Measurements from ENCODE around the gene ITGB3. TPM values are rescaled to one million over a fixed set of nuclear protein-coding genes. Genes with fewer than 3 reads are reported as not detected.
"Not testable (repeated sequence)": the region's sequence is repeated elsewhere in the genome, so short reads cannot be mapped to it uniquely, and the experiment has no call there.

Gene ITGB3
- total RNA-seq, 3 donors from 2014 or later, result 3.9 to 58.4 (median 6.8) TPM

DNA sequence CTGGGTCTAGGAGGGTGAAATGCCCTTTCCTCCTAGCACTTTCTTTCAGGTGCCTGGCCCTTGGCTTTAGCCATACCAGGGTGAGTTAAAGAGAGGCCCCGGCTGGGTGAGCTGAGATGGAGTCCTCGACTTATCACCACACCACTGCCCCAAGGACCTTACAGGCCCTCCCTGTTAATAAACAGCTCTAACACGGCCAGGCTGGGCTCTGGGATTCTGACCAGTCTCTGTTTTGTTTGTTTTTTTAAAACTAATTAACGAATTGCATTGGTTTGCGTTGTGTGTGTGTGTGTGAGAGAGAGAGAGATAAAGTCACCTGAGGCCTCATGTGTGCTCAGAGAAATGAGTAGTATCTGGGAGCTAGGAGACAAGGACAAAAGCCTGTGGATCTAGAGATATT is 30.2 kb upstream of the ITGB3 start:
- Histone ChIP-seq H3K4me3 (no peak overlapping the region), H3K4me1 (ENCODE audit: low read depth) (no peaks in the 10 kb centered on the region), H3K9me3 (no peaks in the 10 kb centered on the region), H3K36me3 (ENCODE audit: low read depth) (no peaks in the 10 kb centered on the region)
- intact Hi-C loops (cut with DNase I, micrococcal nuclease), result loop anchor here in 1 of 2 donors (10.0 kb wide), 1 partner anchor 391 kb away; no protein-coding TSS in a partner anchor
- no peak for ATAC-seq
- no peak for DNase-seq
- TF ChIP-seq CTCF (IDR thresholded peaks at IDR 0.05), result no peak

GRCh38 chr17:47224077-47224476 is 29.6 kb upstream of the ITGB3 start:
- intact Hi-C loops (cut with DNase I, micrococcal nuclease), result loop anchor here in 1 of 2 donors (10.0 kb wide), 1 partner anchor 391 kb away; no protein-coding TSS in a partner anchor

GRCh38 chr17:47224966-47225365 is 28.7 kb upstream of the ITGB3 start:
- no peak for DNase-seq
- Histone ChIP-seq H3K4me3 (no peak overlapping the region), H3K9me3 (no peaks in the 10 kb centered on the region), H3K36me3 (ENCODE audit: low read depth) (no peaks in the 10 kb centered on the region), H3K4me1 (ENCODE audit: low read depth) (peaks cover 6% of the 10 kb centered on the region)
- no peak for ATAC-seq
- TF ChIP-seq CTCF (IDR thresholded peaks at IDR 0.05), result no peak
- intact Hi-C loops (cut with DNase I, micrococcal nuclease), result loop anchor here in 1 of 2 donors (5.0 to 10.0 kb wide), 2 partner anchors 87 to 390 kb away; no protein-coding TSS in a partner anchor

More at GRCh38 chr17:47224077-47224476, 29.6 kb upstream of the ITGB3 start:
- not testable (repeated sequence) for H3K36me3 ChIP-seq (ENCODE audit: low read depth); H3K4me3 ChIP-seq; H3K4me1 ChIP-seq (ENCODE audit: low read depth); H3K9me3 ChIP-seq; DNase-seq; ATAC-seq

GRCh38 chr17:47225436-47225858 is 28.2 kb upstream of the ITGB3 start:
- Histone ChIP-seq H3K4me3 (no peak overlapping the region), H3K36me3 (ENCODE audit: low read depth) (no peaks in the 10 kb centered on the region), H3K4me1 (ENCODE audit: low read depth) (peaks cover 8% of the 10 kb centered on the region), H3K9me3 (no peaks in the 10 kb centered on the region)
- no peak for TF ChIP-seq CTCF (IDR thresholded peaks at IDR 0.05)
- peak; percentile 35 for ATAC-seq
- DNase-seq, result peak in 1 of 3 donors; percentile 75
- intact Hi-C loops (cut with DNase I, micrococcal nuclease), result loop anchor here in 1 of 2 donors (5.0 to 10.0 kb wide), 2 partner anchors 87 to 389 kb away; no protein-coding TSS in a partner anchor

DNA sequence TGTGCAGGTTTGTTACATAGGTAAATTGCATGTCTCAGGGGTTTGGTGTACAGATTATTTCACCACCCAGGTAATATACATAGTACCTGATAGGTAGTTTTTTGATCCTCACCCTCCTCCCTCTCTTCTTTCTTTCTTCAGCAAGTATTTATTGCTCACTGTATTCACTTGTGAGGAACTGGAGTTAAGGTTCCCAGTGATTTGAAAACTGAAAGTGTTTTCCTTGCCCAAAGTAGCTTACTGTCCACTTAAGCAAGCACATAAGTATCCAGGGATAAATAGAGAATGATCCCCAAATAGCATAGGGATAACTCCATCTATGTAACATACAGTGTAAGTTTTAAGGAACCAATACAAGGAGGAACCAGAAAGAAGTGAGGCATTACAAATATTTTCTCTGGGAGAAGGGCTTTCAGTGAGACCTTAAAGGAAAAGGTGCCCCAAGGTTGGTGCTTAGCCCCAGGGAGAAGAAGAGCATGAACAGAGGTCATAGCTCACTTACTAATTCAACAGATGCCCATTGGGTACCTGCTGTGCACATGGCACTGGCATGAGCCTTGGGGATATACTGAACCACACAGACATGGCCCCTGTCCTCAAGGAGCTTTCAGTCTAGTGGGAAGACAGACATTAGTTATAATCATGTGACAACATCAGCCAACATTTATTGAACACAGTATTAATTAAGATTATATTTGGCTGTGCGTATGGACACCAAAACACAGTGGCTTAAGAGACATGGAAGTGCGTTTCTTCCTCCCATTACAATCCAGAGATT is 27.5 kb upstream of the ITGB3 start:
- no peak for DNase-seq
- intact Hi-C loops (cut with DNase I, micrococcal nuclease), result loop anchor here in 1 of 2 donors (5.0 to 10.0 kb wide), 2 partner anchors 86 to 389 kb away; no protein-coding TSS in a partner anchor
- Histone ChIP-seq H3K36me3 (ENCODE audit: low read depth) (no peaks in the 10 kb centered on the region), H3K4me3 (no peak overlapping the region), H3K9me3 (no peaks in the 10 kb centered on the region), H3K4me1 (ENCODE audit: low read depth) (peaks cover 8% of the 10 kb centered on the region)
- TF ChIP-seq CTCF (IDR thresholded peaks at IDR 0.05), result no peak
- peak; percentile 6 for ATAC-seq

DNA sequence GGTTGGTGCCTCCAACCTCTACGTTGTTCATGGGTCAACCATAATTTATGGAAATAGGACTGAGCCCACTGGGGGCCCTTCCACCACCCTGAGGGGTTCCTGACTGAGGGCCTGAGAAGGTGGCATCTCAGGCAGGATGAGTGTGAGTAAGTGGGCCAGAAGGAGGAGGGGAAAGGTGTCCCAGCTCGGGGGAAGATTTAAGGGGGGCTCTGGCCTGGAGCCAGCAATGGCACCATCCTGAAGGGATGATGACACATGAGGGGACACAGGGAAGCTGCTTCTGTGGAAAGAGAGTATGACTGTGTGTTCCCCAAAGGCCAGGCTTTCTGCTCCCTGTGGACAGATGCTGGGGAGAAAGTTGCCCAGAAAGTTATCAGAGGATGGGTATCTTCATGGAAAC is 25.8 kb upstream of the ITGB3 start:
- Histone ChIP-seq H3K36me3 (ENCODE audit: low read depth) (no peaks in the 10 kb centered on the region), H3K9me3 (no peaks in the 10 kb centered on the region), H3K4me1 (ENCODE audit: low read depth) (peaks cover 8% of the 10 kb centered on the region), H3K4me3 (no peak overlapping the region)
- TF ChIP-seq CTCF (IDR thresholded peaks at IDR 0.05), result no peak
- DNase-seq, result no peak
- ATAC-seq, result no peak
- intact Hi-C loops (cut with DNase I, micrococcal nuclease), result loop anchor here in 1 of 2 donors (5.0 to 10.0 kb wide), 2 partner anchors 84 to 387 kb away; no protein-coding TSS in a partner anchor
